Measurements from ENCODE around the gene RGS16.

DNA sequence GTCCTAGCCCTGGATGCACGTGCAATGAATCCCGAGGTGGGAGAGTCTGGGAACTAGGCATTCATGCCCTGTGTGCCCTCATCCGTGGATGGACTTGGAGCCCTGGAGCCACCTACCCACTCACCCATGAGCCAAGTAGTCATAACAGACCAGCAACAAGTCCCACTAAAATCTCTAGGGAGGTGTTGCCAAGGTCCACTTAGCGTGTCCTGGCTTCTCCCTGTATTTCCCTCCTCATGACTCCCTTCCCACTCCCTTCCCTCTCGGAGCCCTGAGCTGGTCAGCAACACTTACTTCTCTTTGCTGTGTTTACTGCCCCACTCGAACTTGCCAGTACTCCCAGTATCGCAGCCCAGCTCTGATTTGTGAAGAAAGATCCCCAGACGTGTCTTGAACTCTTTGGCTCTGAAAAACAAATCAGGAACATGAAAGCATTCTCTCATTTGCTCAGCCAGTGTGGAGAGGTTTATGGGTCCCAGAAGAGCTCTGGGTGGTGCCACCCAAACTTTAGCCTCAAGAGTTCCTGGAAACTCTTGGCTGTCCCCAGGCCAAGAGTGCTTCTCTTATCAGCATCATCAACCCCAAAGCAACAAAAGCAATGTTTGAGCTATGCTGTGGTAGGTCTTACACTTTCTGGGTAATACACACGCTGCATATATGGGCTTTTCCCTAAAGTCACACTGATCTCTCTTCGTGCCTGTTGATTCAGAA, 1.1 kb downstream of the RGS16 start:
- TF ChIP-seq, protein P1, sequence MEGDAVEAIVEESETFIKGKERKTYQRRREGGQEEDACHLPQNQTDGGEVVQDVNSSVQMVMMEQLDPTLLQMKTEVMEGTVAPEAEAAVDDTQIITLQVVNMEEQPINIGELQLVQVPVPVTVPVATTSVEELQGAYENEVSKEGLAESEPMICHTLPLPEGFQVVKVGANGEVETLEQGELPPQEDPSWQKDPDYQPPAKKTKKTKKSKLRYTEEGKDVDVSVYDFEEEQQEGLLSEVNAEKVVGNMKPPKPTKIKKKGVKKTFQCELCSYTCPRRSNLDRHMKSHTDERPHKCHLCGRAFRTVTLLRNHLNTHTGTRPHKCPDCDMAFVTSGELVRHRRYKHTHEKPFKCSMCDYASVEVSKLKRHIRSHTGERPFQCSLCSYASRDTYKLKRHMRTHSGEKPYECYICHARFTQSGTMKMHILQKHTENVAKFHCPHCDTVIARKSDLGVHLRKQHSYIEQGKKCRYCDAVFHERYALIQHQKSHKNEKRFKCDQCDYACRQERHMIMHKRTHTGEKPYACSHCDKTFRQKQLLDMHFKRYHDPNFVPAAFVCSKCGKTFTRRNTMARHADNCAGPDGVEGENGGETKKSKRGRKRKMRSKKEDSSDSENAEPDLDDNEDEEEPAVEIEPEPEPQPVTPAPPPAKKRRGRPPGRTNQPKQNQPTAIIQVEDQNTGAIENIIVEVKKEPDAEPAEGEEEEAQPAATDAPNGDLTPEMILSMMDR (IDR thresholded peaks at IDR 0.05) = no peak
- TF ChIP-seq EZH2 (IDR thresholded peaks at IDR 0.05) (no peak), EZH2phosphoT487 (IDR thresholded peaks at IDR 0.05) (no peak)

All from neural progenitor cell (in vitro differentiated cells).